ENCODE data around the gene RMDN2. TPM values are rescaled to one million over a fixed set of nuclear protein-coding genes. Genes with fewer than 3 reads are reported as not detected.
"Not testable (repeated sequence)": the region's sequence is repeated elsewhere in the genome, so short reads cannot be mapped to it uniquely, and the experiment has no call there.

RMDN2 gene
- total RNA-seq, 1 experiment from 2014 or later: 3.0 TPM

GRCh38 chr2:37947306-37947705, 22.2 kb downstream of the RMDN2 start:
- Mint-ChIP-seq H3K9me3 (no peaks in the 10 kb centered on the region), H3K4me3 (no peak overlapping the region), H3K27ac (no peak overlapping the region), H3K4me1 (no peaks in the 10 kb centered on the region), H3K36me3 (no peaks in the 10 kb centered on the region), H3K27me3 (ENCODE audit: low read depth) (no peaks in the 10 kb centered on the region)
- ATAC-seq: no peak
- no peak for DNase-seq (ENCODE audit: low spot score)
- no peak for TF ChIP-seq MYBL2 (CRISPR knock-in tag; IDR thresholded peaks at IDR 0.05)
- TF ChIP-seq FOXP1 (CRISPR knock-in tag; IDR thresholded peaks at IDR 0.05; ENCODE audit: borderline replicate concordance): no peak
- TF ChIP-seq IRF2 (CRISPR knock-in tag; IDR thresholded peaks at IDR 0.05; ENCODE audit: borderline replicate concordance, low read depth): no peak
- CTCF ChIA-PET: interaction anchor here (0.6 kb wide), 1 partner anchor 59 kb away, joined by 4 read pairs; no protein-coding TSS in a partner anchor
- POLR2A ChIA-PET: interaction anchor here (0.6 kb wide), 1 partner anchor 15 kb away, joined by 3 read pairs; no protein-coding TSS in a partner anchor

- not testable (repeated sequence) for H3K27ac Mint-ChIP-seq; H3K27me3 Mint-ChIP-seq (ENCODE audit: low read depth); H3K4me1 Mint-ChIP-seq; H3K4me3 Mint-ChIP-seq
- peaks cover 34% of the 10 kb centered on the region for H3K36me3 Mint-ChIP-seq
- H3K9me3 Mint-ChIP-seq: peaks cover 65% of the 10 kb centered on the region
- POLR2A ChIA-PET: interaction anchor here (0.6 kb wide), 1 partner anchor 15 kb away, joined by 3 read pairs; no protein-coding TSS in a partner anchor
- peak; percentile 39 for DNase-seq (ENCODE audit: low spot score)
- CTCF ChIA-PET: interaction anchor here (0.6 to 1.3 kb wide), 3 partner anchors 20 to 439 kb away, joined by 3 to 4 read pairs (median 3); partner anchors contain the start of gene CYP1B1
- ATAC-seq: peak; percentile 57
Measured at GRCh38 chr2:37962018-37962739, 37.1 kb downstream of the RMDN2 start.

DNA sequence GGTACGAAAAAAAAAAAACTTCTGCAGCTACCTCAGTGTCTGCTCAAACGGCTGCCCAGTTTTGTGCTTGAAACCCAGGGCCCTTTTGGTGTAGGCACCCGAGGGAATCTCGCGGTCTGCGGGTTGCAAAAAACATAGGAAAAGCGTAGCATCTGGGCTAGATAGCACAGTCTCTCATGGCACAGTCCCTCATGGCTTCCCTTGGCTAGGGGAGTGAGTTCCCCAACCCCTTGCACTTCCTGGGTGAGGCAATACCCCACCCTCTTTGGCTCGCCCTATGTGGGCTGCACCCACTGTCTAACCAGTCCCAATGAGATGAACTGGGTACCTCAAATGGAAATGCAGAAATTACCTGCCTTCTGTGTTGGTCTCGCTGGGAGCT, 37.6 kb downstream of the RMDN2 start:
- Mint-ChIP-seq H3K36me3 (peaks cover 35% of the 10 kb centered on the region), H3K9me3 (peaks cover 62% of the 10 kb centered on the region)
- H3K27ac Mint-ChIP-seq; H3K4me1 Mint-ChIP-seq; DNase-seq (ENCODE audit: low spot score); ATAC-seq; CTCF ChIA-PET; H3K27me3 Mint-ChIP-seq (ENCODE audit: low read depth); H3K4me3 Mint-ChIP-seq: not testable (repeated sequence)
- POLR2A ChIA-PET: interaction anchor here (0.6 kb wide), 1 partner anchor 15 kb away, joined by 3 read pairs; no protein-coding TSS in a partner anchor

- H3K4me3 Mint-ChIP-seq; DNase-seq (ENCODE audit: low spot score); H3K27ac Mint-ChIP-seq; H3K27me3 Mint-ChIP-seq (ENCODE audit: low read depth); CTCF ChIA-PET; ATAC-seq; POLR2A ChIA-PET: not testable (repeated sequence)
- Mint-ChIP-seq H3K36me3 (peaks cover 33% of the 10 kb centered on the region), H3K4me1 (peaks cover 12% of the 10 kb centered on the region), H3K9me3 (peaks cover 51% of the 10 kb centered on the region)
Measured at GRCh38 chr2:37963901-37964300, 38.8 kb downstream of the RMDN2 start.

DNA sequence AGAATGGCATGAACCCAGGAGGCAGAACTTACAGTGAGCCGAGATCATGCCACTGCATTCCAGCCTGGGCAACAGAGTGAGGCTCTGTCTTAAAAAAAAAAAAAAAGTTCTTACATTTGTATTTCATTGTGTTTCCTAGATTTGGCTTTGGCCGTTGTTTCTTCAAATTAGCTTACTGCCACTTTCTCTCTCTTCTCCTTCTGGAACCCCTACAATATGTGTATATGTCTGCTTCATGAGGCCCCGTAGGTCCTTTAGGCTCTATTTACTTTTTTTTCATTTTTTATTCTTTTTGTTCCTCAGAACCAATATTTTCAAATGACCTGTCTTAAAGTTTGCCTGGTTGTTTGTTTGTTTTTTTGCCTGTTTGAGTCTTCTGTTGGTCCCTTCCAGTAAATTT, 41.2 kb downstream of the RMDN2 start:
- H3K27ac Mint-ChIP-seq: no peak overlapping the region
- no peak for TF ChIP-seq CREB1 (CRISPR knock-in tag; IDR thresholded peaks at IDR 0.05)
- no peak for TF ChIP-seq ETV6 (CRISPR knock-in tag; IDR thresholded peaks at IDR 0.05)
- TF ChIP-seq PRDM15 (CRISPR knock-in tag; IDR thresholded peaks at IDR 0.05): no peak
- no peak for TF ChIP-seq MXD4 (CRISPR knock-in tag; IDR thresholded peaks at IDR 0.05; ENCODE audit: borderline replicate concordance)
- TF ChIP-seq ZNF281 (CRISPR knock-in tag; IDR thresholded peaks at IDR 0.05): no peak
- H3K4me1 Mint-ChIP-seq: peaks cover 12% of the 10 kb centered on the region
- DNase-seq (ENCODE audit: low spot score): no peak
- H3K9me3 Mint-ChIP-seq: peaks cover 32% of the 10 kb centered on the region
- POLR2A ChIA-PET: no interaction called here
- no peak for ATAC-seq
- no peak overlapping the region for H3K4me3 Mint-ChIP-seq
- H3K27me3 Mint-ChIP-seq (ENCODE audit: low read depth): no peaks in the 10 kb centered on the region; the same call in none of the 2 replicates
- CTCF ChIA-PET: no interaction called here
- peaks cover 19% of the 10 kb centered on the region for H3K36me3 Mint-ChIP-seq
